Astrocyte (in vitro differentiated cells and primary cell): ENCODE results near the gene CMBL.

Experiments
- EZH2 ChIP-seq: IDR thresholded peaks from 2 replicates; pipeline ENCODE4 v1.6.1; 2012; ENCODE audit warnings: mild to moderate bottlenecking, low read length, inconsistent platforms; ENCODE audit not compliant: insufficient read depth
- TF ChIP-seq, protein P1 (sequence below): IDR thresholded peaks from 2 replicates; pipeline ENCODE4 v1.5.1; 2011; ENCODE audit warnings: low read depth, mild to moderate bottlenecking, inconsistent platforms, low read length, moderate library complexity; ENCODE audit not compliant: insufficient read depth

GRCh38 chr5:10329820-10330481 lies 22.2 kb upstream of the CMBL start:
- TF ChIP-seq, protein P1, sequence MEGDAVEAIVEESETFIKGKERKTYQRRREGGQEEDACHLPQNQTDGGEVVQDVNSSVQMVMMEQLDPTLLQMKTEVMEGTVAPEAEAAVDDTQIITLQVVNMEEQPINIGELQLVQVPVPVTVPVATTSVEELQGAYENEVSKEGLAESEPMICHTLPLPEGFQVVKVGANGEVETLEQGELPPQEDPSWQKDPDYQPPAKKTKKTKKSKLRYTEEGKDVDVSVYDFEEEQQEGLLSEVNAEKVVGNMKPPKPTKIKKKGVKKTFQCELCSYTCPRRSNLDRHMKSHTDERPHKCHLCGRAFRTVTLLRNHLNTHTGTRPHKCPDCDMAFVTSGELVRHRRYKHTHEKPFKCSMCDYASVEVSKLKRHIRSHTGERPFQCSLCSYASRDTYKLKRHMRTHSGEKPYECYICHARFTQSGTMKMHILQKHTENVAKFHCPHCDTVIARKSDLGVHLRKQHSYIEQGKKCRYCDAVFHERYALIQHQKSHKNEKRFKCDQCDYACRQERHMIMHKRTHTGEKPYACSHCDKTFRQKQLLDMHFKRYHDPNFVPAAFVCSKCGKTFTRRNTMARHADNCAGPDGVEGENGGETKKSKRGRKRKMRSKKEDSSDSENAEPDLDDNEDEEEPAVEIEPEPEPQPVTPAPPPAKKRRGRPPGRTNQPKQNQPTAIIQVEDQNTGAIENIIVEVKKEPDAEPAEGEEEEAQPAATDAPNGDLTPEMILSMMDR: no peak
- TF ChIP-seq EZH2: no peak
